SHP77 (cell line): ENCODE data around the gene OTOR.
A peak's percentile ranks its signal among the peaks of the same experiment; 100 is the strongest.

Experiments used
- DNase-seq, 2 experiments: peaks; one replicate each; lab custom pipeline; 2025; lab: John Stamatoyannopoulos, UW

OTOR gene

GRCh38 chr20:16749573-16749972 is 1.4 kb downstream of the OTOR start:
- no peak for DNase-seq

DNA sequence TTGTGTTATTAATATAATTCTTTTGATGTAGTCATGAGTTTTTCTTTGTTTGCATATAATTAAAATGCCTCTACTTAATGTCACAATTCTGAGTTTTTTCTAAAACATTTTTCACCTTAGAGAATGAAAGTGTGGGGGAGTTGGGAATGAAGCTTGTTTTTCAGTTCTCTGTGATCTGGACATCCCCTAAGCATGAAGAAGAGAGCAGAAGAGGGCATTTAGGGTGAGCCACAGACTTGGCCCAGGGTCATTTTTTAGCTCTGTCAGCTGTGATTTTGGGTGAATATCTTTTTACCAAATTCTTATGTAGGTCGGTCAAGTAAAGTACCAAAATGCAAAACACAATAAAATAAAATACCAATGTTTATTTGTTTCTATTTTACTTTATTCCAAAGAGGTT is 3.9 kb downstream of the OTOR start:
- no peak for DNase-seq

DNA sequence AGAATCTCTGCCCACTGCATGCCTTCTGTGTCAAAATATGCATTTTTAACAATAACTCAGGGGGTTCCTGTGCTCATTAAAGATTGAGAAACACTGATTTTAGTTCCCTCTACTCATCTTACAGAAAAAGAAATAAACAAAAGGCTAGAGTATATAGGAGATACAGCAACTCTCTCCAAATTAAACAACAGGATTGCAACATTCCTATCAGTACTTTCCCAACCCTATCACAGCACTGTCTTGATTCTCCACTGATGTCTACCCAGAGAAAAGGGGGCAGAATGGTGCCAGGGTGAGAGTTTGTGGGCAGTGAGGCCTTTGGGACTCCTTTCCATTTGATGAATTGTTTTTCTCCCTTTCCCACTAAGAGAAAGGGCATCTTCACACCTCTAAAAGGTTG is 4.7 kb downstream of the OTOR start:
- no peak for DNase-seq

DNA sequence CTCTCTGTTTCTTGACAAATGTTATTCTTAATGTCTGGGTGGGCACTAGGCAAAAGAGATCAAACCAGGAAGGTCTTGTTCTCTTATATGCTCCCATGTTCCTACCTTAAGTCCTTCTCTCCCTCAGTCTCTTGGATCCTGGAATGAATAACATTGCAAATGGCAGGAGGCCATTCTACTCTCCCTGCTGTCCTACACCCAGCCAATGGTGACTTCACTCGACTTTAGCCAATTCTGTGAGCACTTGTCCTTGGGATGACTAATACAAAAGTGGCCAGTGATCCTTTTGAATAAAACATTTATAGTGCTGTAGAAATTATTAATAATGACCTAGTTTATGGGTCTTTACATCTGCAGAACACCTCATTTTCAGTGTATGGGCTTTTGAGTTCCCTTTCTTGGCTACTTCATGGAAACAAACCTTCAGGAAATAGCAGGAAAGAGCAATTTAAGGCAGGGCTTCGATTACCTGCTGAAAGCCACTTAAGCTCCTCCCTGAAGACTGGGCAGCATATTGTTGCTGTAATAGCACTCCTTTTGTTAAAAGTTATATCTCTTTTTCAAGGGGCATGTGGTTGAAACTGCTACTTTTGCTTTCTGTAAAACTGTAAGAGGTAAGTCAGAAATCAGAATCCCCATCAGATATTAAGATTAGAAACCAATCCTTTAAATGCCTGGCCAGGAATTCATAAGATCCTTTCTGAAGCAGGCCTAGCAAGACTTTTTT is 10.5 kb downstream of the OTOR start:
- DNase-seq, result no peak

- DNase-seq, result no peak
Measured at GRCh38 chr20:16759181-16759563, 11.0 kb downstream of the OTOR start.

GRCh38 chr20:16760431-16761304 is 12.5 kb downstream of the OTOR start:
- no peak for DNase-seq

- peak; percentile 72 to 85 for DNase-seq
Measured at GRCh38 chr20:16761305-16761829, 13.2 kb downstream of the OTOR start.

DNA sequence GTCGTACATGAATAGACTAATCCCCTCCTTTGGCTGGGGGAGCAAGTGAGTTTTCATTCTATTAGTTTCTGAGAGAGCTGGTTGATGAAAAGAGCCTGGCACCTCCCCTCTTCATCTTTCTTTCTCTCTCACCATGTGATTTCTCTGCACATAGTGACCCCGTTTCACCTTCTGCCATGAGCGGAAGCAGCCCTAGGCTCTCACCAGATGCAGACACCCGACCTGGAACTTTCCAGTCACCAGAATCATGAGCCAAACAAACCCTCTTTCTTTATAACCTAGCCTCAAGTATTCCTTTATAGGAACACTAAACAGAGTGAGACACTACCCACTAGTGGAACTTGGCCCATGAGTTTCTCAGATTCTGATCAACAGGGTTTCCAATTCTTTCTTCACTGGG is 16.4 kb downstream of the OTOR start:
- DNase-seq, result no peak

GRCh38 chr20:16771213-16771612 is 23.1 kb downstream of the OTOR start:
- DNase-seq, result no peak

DNA sequence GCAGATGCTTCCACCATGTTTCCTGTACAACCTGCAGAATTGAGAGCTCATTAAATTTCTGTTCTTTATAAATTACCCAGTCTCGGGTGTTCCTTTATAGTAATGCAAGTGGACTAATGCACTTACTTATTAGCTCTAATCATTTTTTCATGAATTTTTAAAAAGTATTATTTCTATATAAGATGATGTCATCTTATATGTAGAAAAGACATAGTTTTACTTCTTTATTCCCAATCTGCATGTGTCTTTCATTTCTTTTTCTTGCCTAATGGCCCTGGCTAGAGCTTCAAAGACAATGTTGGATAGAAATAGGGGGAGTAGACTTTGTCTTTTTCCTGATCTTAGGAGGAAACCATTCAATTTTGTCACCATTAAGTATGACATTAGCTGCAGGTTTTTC is 27.8 kb downstream of the OTOR start:
- DNase-seq, result no peak

- DNase-seq, result no peak
Measured at GRCh38 chr20:16777126-16777525, 29.0 kb downstream of the OTOR start.

GRCh38 chr20:16778159-16778558 is 30.0 kb downstream of the OTOR start:
- no peak for DNase-seq

DNA sequence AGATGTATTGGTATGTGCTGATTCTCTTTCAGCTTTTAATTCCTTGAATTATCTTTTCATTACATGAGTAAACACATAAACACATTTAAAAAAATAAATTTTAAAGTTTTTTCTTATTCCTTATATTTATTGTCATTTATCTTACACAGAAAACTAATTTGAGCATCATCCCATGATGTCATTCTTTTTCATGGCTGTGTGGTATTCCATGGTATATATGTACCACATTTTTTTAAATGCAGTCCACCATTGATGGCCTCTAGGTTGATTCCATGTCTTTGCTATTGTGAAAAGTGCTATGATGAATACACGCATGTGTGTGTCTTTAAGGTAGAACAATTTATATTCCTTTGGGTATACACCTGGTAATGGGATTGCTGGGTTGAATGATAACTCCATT is 33.3 kb downstream of the OTOR start:
- DNase-seq, result no peak

DNA sequence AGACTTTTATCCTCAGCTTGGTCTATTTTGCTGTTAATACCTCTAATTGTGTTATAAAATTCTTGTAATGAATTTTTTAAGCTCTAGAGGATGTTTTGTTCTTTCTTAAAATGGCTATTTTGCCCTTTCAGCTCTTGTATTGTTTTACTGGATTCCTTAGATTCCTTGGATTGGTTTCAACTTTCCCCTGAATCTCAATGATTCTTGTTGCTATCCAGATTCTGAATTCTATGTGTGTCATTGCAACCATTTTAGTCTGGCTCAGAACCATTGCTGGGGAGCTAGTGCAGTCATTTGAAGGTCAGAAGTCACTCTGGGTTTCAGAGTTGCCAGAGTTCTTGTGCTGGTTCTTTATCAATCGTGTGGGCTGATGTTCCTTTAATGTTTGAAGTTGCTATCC is 37.1 kb downstream of the OTOR start:
- no peak for DNase-seq
